ENCODE data around the gene KDM1B. TPM values are rescaled to one million over a fixed set of nuclear protein-coding genes. Genes with fewer than 3 reads are reported as not detected.

The KDM1B gene
- total and polyA plus RNA-seq, 9 of the 15 experiments (the other 6 are each of a cell fraction or from before 2014, with no cell fraction given), result 1.4 to 58.9 (median 36.3) TPM

DNA sequence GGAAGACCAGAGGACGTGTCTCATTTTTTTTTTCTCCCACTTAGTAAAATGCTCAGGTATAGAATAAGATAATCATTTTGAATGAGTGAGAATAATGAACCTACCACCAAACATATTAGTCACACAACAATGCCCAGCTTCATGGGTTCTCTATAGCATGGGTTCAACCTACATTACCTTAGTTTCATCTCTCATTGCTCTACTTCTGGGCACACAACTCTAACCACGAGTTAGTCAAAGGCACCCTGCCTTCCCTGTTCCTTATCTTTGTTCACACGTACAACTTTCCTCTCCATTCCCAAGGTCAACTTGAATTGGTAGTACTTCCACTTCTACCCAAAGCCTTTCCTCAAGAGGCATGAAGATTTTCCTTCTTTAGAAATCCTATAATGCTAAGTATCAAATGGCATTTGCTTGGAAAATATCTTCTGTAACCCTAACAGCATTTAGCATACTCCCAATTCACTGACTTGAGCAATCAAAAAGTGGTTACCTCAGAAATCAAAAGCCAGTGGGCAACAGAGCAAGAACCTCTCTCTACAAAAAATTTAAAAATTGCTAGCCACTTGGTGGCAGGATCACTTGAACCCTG is 88.2 kb downstream of the KDM1B start (continued):
- TF ChIP-seq, protein P1, sequence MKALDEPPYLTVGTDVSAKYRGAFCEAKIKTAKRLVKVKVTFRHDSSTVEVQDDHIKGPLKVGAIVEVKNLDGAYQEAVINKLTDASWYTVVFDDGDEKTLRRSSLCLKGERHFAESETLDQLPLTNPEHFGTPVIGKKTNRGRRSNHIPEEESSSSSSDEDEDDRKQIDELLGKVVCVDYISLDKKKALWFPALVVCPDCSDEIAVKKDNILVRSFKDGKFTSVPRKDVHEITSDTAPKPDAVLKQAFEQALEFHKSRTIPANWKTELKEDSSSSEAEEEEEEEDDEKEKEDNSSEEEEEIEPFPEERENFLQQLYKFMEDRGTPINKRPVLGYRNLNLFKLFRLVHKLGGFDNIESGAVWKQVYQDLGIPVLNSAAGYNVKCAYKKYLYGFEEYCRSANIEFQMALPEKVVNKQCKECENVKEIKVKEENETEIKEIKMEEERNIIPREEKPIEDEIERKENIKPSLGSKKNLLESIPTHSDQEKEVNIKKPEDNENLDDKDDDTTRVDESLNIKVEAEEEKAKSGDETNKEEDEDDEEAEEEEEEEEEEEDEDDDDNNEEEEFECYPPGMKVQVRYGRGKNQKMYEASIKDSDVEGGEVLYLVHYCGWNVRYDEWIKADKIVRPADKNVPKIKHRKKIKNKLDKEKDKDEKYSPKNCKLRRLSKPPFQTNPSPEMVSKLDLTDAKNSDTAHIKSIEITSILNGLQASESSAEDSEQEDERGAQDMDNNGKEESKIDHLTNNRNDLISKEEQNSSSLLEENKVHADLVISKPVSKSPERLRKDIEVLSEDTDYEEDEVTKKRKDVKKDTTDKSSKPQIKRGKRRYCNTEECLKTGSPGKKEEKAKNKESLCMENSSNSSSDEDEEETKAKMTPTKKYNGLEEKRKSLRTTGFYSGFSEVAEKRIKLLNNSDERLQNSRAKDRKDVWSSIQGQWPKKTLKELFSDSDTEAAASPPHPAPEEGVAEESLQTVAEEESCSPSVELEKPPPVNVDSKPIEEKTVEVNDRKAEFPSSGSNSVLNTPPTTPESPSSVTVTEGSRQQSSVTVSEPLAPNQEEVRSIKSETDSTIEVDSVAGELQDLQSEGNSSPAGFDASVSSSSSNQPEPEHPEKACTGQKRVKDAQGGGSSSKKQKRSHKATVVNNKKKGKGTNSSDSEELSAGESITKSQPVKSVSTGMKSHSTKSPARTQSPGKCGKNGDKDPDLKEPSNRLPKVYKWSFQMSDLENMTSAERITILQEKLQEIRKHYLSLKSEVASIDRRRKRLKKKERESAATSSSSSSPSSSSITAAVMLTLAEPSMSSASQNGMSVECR (CRISPR knock-in tag; IDR thresholded peaks at IDR 0.05), result no peak
- TF ChIP-seq ZNF589 (CRISPR knock-in tag; IDR thresholded peaks at IDR 0.05; ENCODE audit: low read depth), result no peak
- no peak for TF ChIP-seq YY1 (IDR thresholded peaks at IDR 0.05; ENCODE audit: borderline replicate concordance in 1 of 3, control insufficient read depth in 1 of 3, extremely low read depth in 1 of 3, insufficient read depth in 3 of 3, insufficient read length in 1 of 3, insufficient replicate concordance in 2 of 3, low read depth in 1 of 3, low read length in 2 of 3)
- TF ChIP-seq GTF2F1 (IDR thresholded peaks at IDR 0.05; ENCODE audit: low read depth, low read length), result no peak
- no peak for TF ChIP-seq CBX5 (IDR thresholded peaks at IDR 0.05; ENCODE audit: borderline replicate concordance, low read depth)
- 0 out of 2 replicates have a peak, but pooled peaks have one; percentile 11 for TF ChIP-seq POLR2G (IDR thresholded peaks at IDR 0.05; ENCODE audit: low read depth, low read length)
- no peak for TF ChIP-seq PHF8 (IDR thresholded peaks at IDR 0.05; ENCODE audit: borderline replicate concordance, low read length)
- no peak for TF ChIP-seq TRIM28 (IDR thresholded peaks at IDR 0.05)
- TF ChIP-seq, protein P2, sequence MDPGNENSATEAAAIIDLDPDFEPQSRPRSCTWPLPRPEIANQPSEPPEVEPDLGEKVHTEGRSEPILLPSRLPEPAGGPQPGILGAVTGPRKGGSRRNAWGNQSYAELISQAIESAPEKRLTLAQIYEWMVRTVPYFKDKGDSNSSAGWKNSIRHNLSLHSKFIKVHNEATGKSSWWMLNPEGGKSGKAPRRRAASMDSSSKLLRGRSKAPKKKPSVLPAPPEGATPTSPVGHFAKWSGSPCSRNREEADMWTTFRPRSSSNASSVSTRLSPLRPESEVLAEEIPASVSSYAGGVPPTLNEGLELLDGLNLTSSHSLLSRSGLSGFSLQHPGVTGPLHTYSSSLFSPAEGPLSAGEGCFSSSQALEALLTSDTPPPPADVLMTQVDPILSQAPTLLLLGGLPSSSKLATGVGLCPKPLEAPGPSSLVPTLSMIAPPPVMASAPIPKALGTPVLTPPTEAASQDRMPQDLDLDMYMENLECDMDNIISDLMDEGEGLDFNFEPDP (CRISPR knock-in tag; IDR thresholded peaks at IDR 0.05), result no peak
- TF ChIP-seq FOXA3 (CRISPR knock-in tag; conservative IDR thresholded peaks at IDR 0.05 in 1 of 2, IDR thresholded peaks at IDR 0.05 in 1 of 2), result no peak
- TF ChIP-seq ZFPM2 (CRISPR knock-in tag; IDR thresholded peaks at IDR 0.05), result 0 out of 2 replicates have a peak, but pooled peaks have one; percentile 40
- TF ChIP-seq, protein P3, sequence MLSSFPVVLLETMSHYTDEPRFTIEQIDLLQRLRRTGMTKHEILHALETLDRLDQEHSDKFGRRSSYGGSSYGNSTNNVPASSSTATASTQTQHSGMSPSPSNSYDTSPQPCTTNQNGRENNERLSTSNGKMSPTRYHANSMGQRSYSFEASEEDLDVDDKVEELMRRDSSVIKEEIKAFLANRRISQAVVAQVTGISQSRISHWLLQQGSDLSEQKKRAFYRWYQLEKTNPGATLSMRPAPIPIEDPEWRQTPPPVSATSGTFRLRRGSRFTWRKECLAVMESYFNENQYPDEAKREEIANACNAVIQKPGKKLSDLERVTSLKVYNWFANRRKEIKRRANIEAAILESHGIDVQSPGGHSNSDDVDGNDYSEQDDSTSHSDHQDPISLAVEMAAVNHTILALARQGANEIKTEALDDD (IDR thresholded peaks at IDR 0.05), result 0 out of 2 replicates have a peak, but pooled peaks have one; percentile 11
- peak; percentile 29; the same call in 1 of the 2 replicates for TF ChIP-seq POLR2A (conservative IDR thresholded peaks at IDR 0.05)
- TF ChIP-seq HMG20B (CRISPR knock-in tag; IDR thresholded peaks at IDR 0.05), result no peak
- TF ChIP-seq SRF (CRISPR knock-in tag; IDR thresholded peaks at IDR 0.05), result 0 out of 4 replicates have a peak, but pooled peaks of 1 of the 2 experiments have one; percentile 4
- TF ChIP-seq, protein P4, sequence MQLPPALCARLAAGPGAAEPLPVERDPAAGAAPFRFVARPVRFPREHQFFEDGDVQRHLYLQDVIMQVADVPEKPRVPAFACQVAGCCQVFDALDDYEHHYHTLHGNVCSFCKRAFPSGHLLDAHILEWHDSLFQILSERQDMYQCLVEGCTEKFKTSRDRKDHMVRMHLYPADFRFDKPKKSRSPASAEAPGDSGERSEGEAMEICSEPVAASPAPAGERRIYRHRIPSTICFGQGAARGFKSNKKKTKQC (CRISPR knock-in tag; IDR thresholded peaks at IDR 0.05), result no peak
- no peak for TF ChIP-seq FOXM1 (IDR thresholded peaks at IDR 0.05; ENCODE audit: low read depth)
- TF ChIP-seq FOXM1 (CRISPR knock-in tag; IDR thresholded peaks at IDR 0.05; ENCODE audit: low read depth), result no peak
- peak; percentile 83 for TF ChIP-seq ESRRA (IDR thresholded peaks at IDR 0.05; ENCODE audit: borderline replicate concordance, low read depth)
- no peak for TF ChIP-seq CREM (IDR thresholded peaks at IDR 0.05; ENCODE audit: low read depth)
- TF ChIP-seq TAL1 (IDR thresholded peaks at IDR 0.05), result no peak
- no peak for TF ChIP-seq ZNF140 (CRISPR knock-in tag; IDR thresholded peaks at IDR 0.05)

Measured in K562 (cell line).